ENCODE data around the gene IL1B.

Gene IL1B

GRCh38 chr2:112813280-112813966, 23.2 kb downstream of the IL1B start:
- no peaks in the 10 kb centered on the region for H3K27me3 ChIP-seq (ENCODE audit: control insufficient read depth, insufficient read depth, low read length)
- no peak overlapping the region for H3K4me3 ChIP-seq (ENCODE audit: low read depth, low read length)
- no peak overlapping the region for H3K27ac ChIP-seq (ENCODE audit: low read depth, low read length)
- no peak overlapping the region for H3K9ac ChIP-seq (ENCODE audit: low read length)
- 0 out of 2 replicates have a peak, but pooled peaks cover 2% of the 10 kb centered on the region for H3K9me3 ChIP-seq (ENCODE audit: control insufficient read depth, insufficient read depth, low read depth, low read length)
- H3K4me1 ChIP-seq (ENCODE audit: control insufficient read depth, insufficient read depth, low read length) = peaks cover 47% of the 10 kb centered on the region
- no peaks in the 10 kb centered on the region for H3K36me3 ChIP-seq (ENCODE audit: control insufficient read depth, insufficient read depth, low read length)

GRCh38 chr2:112812318-112813267, 24.0 kb downstream of the IL1B start:
- Histone ChIP-seq H3K9me3 (ENCODE audit: control insufficient read depth, insufficient read depth, low read depth, low read length) (0 out of 2 replicates have a peak, but pooled peaks cover 2% of the 10 kb centered on the region), H3K27me3 (ENCODE audit: control insufficient read depth, insufficient read depth, low read length) (no peaks in the 10 kb centered on the region), H3K4me1 (ENCODE audit: control insufficient read depth, insufficient read depth, low read length) (peaks cover 42% of the 10 kb centered on the region), H3K4me3 (ENCODE audit: low read depth, low read length) (no peak overlapping the region), H3K9ac (ENCODE audit: low read length) (no peak overlapping the region), H3K27ac (ENCODE audit: low read depth, low read length) (no peak overlapping the region), H3K36me3 (ENCODE audit: control insufficient read depth, insufficient read depth, low read length) (no peaks in the 10 kb centered on the region)

GRCh38 chr2:112811841-112812306, 24.7 kb downstream of the IL1B start:
- no peak overlapping the region for H3K4me3 ChIP-seq (ENCODE audit: low read depth, low read length)
- H3K9ac ChIP-seq (ENCODE audit: low read length) = no peak overlapping the region
- H3K9me3 ChIP-seq (ENCODE audit: control insufficient read depth, insufficient read depth, low read depth, low read length) = peaks cover 5% of the 10 kb centered on the region; the same call in 1 of the 2 replicates
- no peaks in the 10 kb centered on the region for H3K27me3 ChIP-seq (ENCODE audit: control insufficient read depth, insufficient read depth, low read length)
- peaks cover 37% of the 10 kb centered on the region for H3K4me1 ChIP-seq (ENCODE audit: control insufficient read depth, insufficient read depth, low read length)
- no peak overlapping the region for H3K27ac ChIP-seq (ENCODE audit: low read depth, low read length)
- no peaks in the 10 kb centered on the region for H3K36me3 ChIP-seq (ENCODE audit: control insufficient read depth, insufficient read depth, low read length)

- peaks cover 5% of the 10 kb centered on the region; the same call in 1 of the 2 replicates for H3K9me3 ChIP-seq (ENCODE audit: control insufficient read depth, insufficient read depth, low read depth, low read length)
- no peaks in the 10 kb centered on the region for H3K36me3 ChIP-seq (ENCODE audit: control insufficient read depth, insufficient read depth, low read length)
- no peak overlapping the region for H3K27ac ChIP-seq (ENCODE audit: low read depth, low read length)
- H3K27me3 ChIP-seq (ENCODE audit: control insufficient read depth, insufficient read depth, low read length) = no peaks in the 10 kb centered on the region
- H3K9ac ChIP-seq (ENCODE audit: low read length) = no peak overlapping the region
- H3K4me3 ChIP-seq (ENCODE audit: low read depth, low read length) = no peak overlapping the region
- peaks cover 33% of the 10 kb centered on the region for H3K4me1 ChIP-seq (ENCODE audit: control insufficient read depth, insufficient read depth, low read length)
Measured at GRCh38 chr2:112811276-112811831, 25.2 kb downstream of the IL1B start.

DNA sequence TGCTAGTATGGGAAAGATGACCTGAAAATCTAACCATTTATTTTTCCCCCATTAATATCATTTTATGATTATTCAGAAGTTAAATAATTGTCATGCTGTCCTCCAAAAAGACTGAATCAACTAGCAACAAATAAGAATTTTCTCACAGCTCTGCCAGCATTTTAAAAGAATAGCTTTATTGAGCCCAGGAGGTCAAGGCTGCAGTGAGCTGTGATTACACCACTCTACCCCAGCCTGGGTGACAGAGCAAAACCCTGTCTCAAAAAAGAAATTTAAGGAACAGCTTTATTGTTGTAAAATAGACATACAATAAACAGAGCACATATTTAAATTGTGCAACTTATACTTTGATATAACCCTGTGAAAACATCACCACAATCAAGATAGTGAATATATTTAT, 27.5 kb downstream of the IL1B start:
- H3K9ac ChIP-seq (ENCODE audit: low read length) = no peak overlapping the region
- no peak overlapping the region for H3K4me3 ChIP-seq (ENCODE audit: low read depth, low read length)
- peaks cover 27% of the 10 kb centered on the region for H3K4me1 ChIP-seq (ENCODE audit: control insufficient read depth, insufficient read depth, low read length)
- H3K9me3 ChIP-seq (ENCODE audit: control insufficient read depth, insufficient read depth, low read depth, low read length) = peaks cover 2% of the 10 kb centered on the region; the same call in 1 of the 2 replicates
- no peaks in the 10 kb centered on the region for H3K27me3 ChIP-seq (ENCODE audit: control insufficient read depth, insufficient read depth, low read length)
- H3K36me3 ChIP-seq (ENCODE audit: control insufficient read depth, insufficient read depth, low read length) = no peaks in the 10 kb centered on the region
- no peak overlapping the region for H3K27ac ChIP-seq (ENCODE audit: low read depth, low read length)

DNA sequence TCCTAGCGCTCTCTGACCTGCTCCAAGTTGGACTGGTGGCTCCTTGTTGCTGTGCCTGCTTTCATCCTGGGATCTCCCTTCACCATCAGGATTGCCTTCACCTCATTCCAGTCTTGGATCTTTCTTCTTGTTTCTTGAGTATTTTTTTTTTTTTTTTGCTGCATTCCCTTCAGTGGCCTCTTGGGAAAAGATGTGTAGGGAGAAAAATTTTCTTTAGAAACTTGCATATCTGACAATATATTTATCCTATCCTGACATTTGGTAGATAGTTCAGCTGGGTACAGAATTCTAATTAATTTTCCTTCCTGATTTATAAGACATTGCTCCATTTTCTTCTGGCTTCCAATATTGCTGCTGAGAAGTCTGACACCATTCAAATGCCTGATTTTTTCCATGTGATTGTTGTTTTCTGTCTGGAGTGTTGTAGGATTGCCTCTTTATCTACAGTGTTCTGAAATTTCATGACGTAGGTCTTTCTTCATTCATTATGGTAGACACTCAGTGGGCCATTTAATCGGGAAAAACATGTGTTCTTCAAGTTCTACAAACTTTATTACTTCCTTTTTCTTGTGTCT, 29.3 kb downstream of the IL1B start:
- Histone ChIP-seq H3K27ac (ENCODE audit: low read depth, low read length) (no peak overlapping the region), H3K9me3 (ENCODE audit: control insufficient read depth, insufficient read depth, low read depth, low read length) (peaks cover 2% of the 10 kb centered on the region; the same call in 1 of the 2 replicates)

GRCh38 chr2:112805542-112805941, 31.0 kb downstream of the IL1B start:
- Histone ChIP-seq H3K9ac (ENCODE audit: low read length) (no peak overlapping the region), H3K9me3 (ENCODE audit: control insufficient read depth, insufficient read depth, low read depth, low read length) (peaks cover 2% of the 10 kb centered on the region; the same call in 1 of the 2 replicates), H3K4me3 (ENCODE audit: low read depth, low read length) (no peak overlapping the region), H3K27ac (ENCODE audit: low read depth, low read length) (no peak overlapping the region), H3K27me3 (ENCODE audit: control insufficient read depth, insufficient read depth, low read length) (no peaks in the 10 kb centered on the region), H3K4me1 (ENCODE audit: control insufficient read depth, insufficient read depth, low read length) (no peaks in the 10 kb centered on the region), H3K36me3 (ENCODE audit: control insufficient read depth, insufficient read depth, low read length) (no peaks in the 10 kb centered on the region)

More for the DNA sequence above, 29.3 kb downstream of the IL1B start:
- Histone ChIP-seq H3K4me1 (ENCODE audit: control insufficient read depth, insufficient read depth, low read length) (peaks cover 10% of the 10 kb centered on the region), H3K9ac (ENCODE audit: low read length) (no peak overlapping the region), H3K36me3 (ENCODE audit: control insufficient read depth, insufficient read depth, low read length) (no peaks in the 10 kb centered on the region), H3K4me3 (ENCODE audit: low read depth, low read length) (no peak overlapping the region), H3K27me3 (ENCODE audit: control insufficient read depth, insufficient read depth, low read length) (no peaks in the 10 kb centered on the region)

DNA sequence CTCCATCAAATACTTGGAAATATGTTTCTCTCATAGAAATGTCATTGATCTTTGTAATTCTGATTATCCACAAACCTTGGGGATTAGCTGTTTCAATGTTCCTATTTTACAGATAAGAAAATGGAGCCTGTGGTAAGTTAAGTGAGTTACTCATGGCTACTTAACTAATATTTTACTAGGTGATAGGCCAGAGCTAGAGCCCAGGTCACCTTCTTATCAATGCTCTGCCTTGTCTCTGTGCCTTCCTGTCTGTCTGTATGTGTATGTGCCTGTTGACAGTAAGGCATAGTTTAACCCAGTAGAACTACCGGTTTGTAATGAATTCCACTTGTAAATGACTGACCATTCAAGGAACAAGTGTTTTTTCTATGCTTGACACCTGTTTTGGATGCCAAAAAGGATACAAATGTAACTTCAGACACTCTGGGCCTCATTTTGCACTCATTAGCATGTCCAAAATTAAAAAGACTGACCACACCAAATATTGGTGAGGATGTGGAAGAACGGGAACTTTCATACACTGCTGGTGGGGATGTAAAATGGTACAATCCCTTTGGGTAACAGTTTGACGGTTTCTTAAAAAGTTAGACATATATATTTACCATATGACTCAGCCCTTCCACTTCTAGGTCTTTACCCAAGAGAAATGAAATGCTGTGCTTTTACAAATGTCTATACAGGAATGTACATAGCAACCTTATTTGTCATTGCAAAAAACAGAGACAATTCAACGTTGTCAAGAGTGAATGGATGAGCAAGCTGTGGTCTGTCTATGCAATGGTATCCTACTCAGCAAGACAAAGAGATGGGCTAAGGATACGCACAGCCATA, 32.7 kb downstream of the IL1B start:
- no peak overlapping the region for H3K4me3 ChIP-seq (ENCODE audit: low read depth, low read length)
- H3K9ac ChIP-seq (ENCODE audit: low read length) = no peak overlapping the region
- no peaks in the 10 kb centered on the region for H3K4me1 ChIP-seq (ENCODE audit: control insufficient read depth, insufficient read depth, low read length)
- H3K36me3 ChIP-seq (ENCODE audit: control insufficient read depth, insufficient read depth, low read length) = no peaks in the 10 kb centered on the region
- H3K9me3 ChIP-seq (ENCODE audit: control insufficient read depth, insufficient read depth, low read depth, low read length) = peaks cover 2% of the 10 kb centered on the region; the same call in 1 of the 2 replicates
- no peaks in the 10 kb centered on the region for H3K27me3 ChIP-seq (ENCODE audit: control insufficient read depth, insufficient read depth, low read length)
- no peak overlapping the region for H3K27ac ChIP-seq (ENCODE audit: low read depth, low read length)

DNA sequence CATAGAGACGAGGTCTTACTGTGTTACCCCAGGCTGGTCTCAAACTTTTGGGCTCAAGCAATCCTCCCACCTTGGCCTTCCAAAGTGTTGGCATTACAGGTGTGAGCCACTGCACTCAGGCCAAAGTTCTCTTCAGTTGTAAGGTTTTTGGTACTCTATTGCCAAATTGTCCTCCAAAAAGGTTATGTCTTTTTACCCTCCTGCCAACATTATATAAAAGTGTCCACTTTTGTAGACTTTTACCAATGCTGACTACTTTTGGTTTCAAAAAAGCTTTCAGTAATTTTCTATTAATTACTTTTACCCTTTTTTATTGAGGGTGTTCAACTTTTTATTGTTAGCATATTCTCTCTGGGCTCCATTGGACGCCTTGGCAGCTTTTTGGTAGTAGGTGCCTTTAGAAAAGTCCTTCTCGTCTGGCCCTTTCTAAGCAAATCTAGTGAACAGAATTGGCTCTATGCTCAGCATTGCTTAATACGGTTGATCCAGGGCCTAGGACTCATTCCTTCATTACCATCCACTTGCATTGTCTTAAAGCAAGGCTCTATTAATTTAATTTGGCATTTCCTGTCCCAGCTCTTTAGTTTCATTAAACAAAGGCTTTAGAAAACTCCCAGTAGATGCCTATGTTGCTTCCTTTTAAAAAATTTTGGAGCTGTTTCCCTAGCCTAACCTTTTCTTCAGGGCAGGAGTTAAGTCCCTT, 35.5 kb downstream of the IL1B start:
- H3K27me3 ChIP-seq (ENCODE audit: control insufficient read depth, insufficient read depth, low read length) = no peaks in the 10 kb centered on the region
- H3K27ac ChIP-seq (ENCODE audit: low read depth, low read length) = no peak overlapping the region
- H3K9ac ChIP-seq (ENCODE audit: low read length) = no peak overlapping the region
- H3K4me1 ChIP-seq (ENCODE audit: control insufficient read depth, insufficient read depth, low read length) = no peaks in the 10 kb centered on the region
- H3K36me3 ChIP-seq (ENCODE audit: control insufficient read depth, insufficient read depth, low read length) = no peaks in the 10 kb centered on the region
- 0 out of 2 replicates have a peak, but pooled peaks cover 2% of the 10 kb centered on the region for H3K9me3 ChIP-seq (ENCODE audit: control insufficient read depth, insufficient read depth, low read depth, low read length)
- no peak overlapping the region for H3K4me3 ChIP-seq (ENCODE audit: low read depth, low read length)

Measured in HUES6 (cell line).